Upper lobe of left lung (tissue), 4 donors: Measurements from ENCODE around the gene CHST11.

Source experiments
- POLR2A ChIP-seq, 4 donors: fragments of 450-650 bp; IDR thresholded peaks; one replicate each; pipeline ENCODE4 v1.5.1; 2016 to 2017; ENCODE audit warnings: antibody characterized with exemption in 4 of 4, mild to moderate bottlenecking in 2 of 4
- TF ChIP-seq, protein P1 (sequence below), 6 experiments: fragments of 450-650 bp in 4 of 6; fragments of 200-600 bp in 2 of 6; sonication (generic) in 2 of 6; IDR thresholded peaks; one replicate each; pipeline ENCODE4 v1.5.1; 2016 to 2019; ENCODE audit warnings: antibody characterized with exemption in 6 of 6

DNA sequence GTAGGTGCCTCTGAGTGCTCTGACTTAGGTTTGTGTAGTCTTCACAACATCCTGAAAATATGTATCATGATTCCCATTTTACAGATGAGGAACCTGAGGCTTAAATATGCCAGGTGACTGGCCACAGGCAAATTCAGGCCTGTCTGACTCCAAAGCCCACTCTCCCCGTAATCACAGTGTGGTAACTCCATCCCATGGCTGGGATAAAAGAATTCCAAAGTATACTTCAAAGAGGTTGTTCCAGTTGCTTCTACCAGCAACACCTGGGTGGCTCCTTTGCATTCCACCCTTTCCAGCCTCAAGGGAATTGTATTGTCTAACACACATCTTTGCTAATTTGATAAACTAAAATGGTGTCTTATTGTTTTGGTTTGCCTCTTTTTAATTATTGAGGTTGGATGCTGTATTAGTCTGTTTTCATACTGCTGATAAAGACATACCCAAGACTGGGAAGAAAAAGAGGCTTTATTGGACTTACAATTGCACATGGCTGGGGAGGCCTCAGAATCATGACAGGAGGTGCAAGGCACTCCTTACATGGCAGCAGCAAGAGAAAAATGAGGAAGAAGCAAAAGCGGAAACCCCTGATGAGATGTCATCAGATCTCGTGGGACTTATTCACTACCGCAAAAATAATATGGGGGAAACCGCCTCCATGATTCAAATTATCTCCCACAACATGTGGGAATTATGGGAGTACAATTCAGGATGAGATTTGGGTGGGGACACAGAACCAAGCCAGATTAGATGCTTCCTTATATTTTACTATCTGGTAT lies 9.9 kb upstream of the CHST11 start:
- TF ChIP-seq, protein P1, sequence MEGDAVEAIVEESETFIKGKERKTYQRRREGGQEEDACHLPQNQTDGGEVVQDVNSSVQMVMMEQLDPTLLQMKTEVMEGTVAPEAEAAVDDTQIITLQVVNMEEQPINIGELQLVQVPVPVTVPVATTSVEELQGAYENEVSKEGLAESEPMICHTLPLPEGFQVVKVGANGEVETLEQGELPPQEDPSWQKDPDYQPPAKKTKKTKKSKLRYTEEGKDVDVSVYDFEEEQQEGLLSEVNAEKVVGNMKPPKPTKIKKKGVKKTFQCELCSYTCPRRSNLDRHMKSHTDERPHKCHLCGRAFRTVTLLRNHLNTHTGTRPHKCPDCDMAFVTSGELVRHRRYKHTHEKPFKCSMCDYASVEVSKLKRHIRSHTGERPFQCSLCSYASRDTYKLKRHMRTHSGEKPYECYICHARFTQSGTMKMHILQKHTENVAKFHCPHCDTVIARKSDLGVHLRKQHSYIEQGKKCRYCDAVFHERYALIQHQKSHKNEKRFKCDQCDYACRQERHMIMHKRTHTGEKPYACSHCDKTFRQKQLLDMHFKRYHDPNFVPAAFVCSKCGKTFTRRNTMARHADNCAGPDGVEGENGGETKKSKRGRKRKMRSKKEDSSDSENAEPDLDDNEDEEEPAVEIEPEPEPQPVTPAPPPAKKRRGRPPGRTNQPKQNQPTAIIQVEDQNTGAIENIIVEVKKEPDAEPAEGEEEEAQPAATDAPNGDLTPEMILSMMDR (IDR thresholded peaks at IDR 0.05), result no peak
- TF ChIP-seq POLR2A (IDR thresholded peaks at IDR 0.05), result no peak
